Breast epithelium (tissue), 4 donors: ENCODE results near the gene EIF3F. TPM values are rescaled to one million over a fixed set of nuclear protein-coding genes. Genes with fewer than 3 reads are reported as not detected.

ENCODE experiments used
- DNase-seq, 2 donors: peaks; one replicate each; pipeline ENCODE4 v3.0.0-alpha.2; 2019; ENCODE audit warnings: low spot score in 2 of 2
- H3K27ac ChIP-seq, 2 donors: fragments of 200-600 bp; sonication (generic) in 1 of 2; one replicate each; pipeline ENCODE4 v1.5.1; 2016 to 2019; ENCODE audit warnings: mild to moderate bottlenecking in 1 of 2
- H3K27me3 ChIP-seq, 2 donors: fragments of 200-600 bp; sonication (generic) in 1 of 2; one replicate each; pipeline versions ENCODE4 v1.5.1 to v1.6.0; 2017 to 2019; ENCODE audit warnings: control low read depth in 1 of 2, mild to moderate bottlenecking in 1 of 2
- H3K36me3 ChIP-seq: fragments of 200-600 bp; one replicate; pipeline ENCODE4 v1.5.1; 2019
- H3K4me1 ChIP-seq, 2 donors: fragments of 200-600 bp; sonication (generic); one replicate each; pipeline ENCODE4 v1.5.1; 2016 to 2019; ENCODE audit warnings: control low read depth in 1 of 2
- H3K4me3 ChIP-seq, 3 donors: fragments of 200-600 bp; sonication (generic); 1 replicate in 2 of 3; 2 replicates in 1 of 3; pipeline ENCODE4 v1.5.1; 2016 to 2019; ENCODE audit warnings: mild to moderate bottlenecking in 3 of 3, moderate library complexity in 2 of 3
- H3K9me3 ChIP-seq, 2 donors: fragments of 200-600 bp; sonication (generic) in 1 of 2; one replicate each; pipeline ENCODE4 v1.5.1; 2016 to 2019; ENCODE audit warnings: control low read depth in 1 of 2
- POLR2A ChIP-seq: fragments of 450-650 bp; IDR thresholded peaks from one replicate; pipeline ENCODE4 v1.6.1; 2016; ENCODE audit warnings: antibody characterized with exemption, mild to moderate bottlenecking, moderate library complexity
- POLR2AphosphoS5 ChIP-seq, 3 donors: sonication (generic); formaldehyde crosslinking; IDR thresholded peaks; one replicate each; pipeline ENCODE4 v1.6.1; 2017; ENCODE audit warnings: antibody characterized with exemption in 3 of 3
- intact Hi-C: fragments of 100-400 bp; cut with DNase I; formaldehyde crosslinking; loops from one replicate; pipeline ENCODE4 v1.15.1; 2023; ENCODE audit warnings: low total_unique reads
- total RNA-seq, 3 donors: library from RNA; depleted of rRNA; stranded (reverse); fragments of >200 nt; gene quantifications; one replicate each; pipeline ENCODE4 v1.1.0, GENCODE V29; 2016
- TF ChIP-seq, protein P1 (sequence below), 3 donors: fragments of 450-650 bp; IDR thresholded peaks; one replicate each; pipeline ENCODE4 v1.5.1; 2016 to 2017; ENCODE audit warnings: antibody characterized with exemption in 3 of 3, mild to moderate bottlenecking in 3 of 3, moderate library complexity in 3 of 3

EIF3F gene
- total RNA-seq, 3 donors from 2014 or later: 145 to 180 (median 151) TPM

DNA sequence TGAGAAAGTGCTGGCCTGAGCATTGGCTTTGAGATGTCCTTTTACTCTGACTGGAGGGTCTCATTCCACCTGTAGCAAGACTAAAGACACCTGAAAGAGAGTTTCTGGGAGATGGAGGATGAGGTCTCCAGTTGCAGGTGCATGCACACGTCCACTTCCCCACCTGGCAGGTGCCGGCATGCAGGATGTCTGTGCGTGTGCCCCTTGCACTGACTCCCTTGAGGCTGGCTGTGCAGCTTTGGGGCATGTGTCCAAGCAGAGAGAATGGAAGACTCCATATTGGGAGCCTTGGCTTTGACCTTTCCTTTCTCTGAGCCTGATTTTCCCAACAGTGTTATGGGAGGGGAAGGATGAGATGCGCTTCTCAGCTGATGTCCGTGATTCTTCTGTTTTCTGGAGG, 49.8 kb downstream of the EIF3F start:
- H3K36me3 ChIP-seq: no peaks in the 10 kb centered on the region
- no peaks in the 10 kb centered on the region for H3K4me1 ChIP-seq
- H3K27ac ChIP-seq: no peak overlapping the region
- TF ChIP-seq POLR2A: no peak
- TF ChIP-seq, protein P1, sequence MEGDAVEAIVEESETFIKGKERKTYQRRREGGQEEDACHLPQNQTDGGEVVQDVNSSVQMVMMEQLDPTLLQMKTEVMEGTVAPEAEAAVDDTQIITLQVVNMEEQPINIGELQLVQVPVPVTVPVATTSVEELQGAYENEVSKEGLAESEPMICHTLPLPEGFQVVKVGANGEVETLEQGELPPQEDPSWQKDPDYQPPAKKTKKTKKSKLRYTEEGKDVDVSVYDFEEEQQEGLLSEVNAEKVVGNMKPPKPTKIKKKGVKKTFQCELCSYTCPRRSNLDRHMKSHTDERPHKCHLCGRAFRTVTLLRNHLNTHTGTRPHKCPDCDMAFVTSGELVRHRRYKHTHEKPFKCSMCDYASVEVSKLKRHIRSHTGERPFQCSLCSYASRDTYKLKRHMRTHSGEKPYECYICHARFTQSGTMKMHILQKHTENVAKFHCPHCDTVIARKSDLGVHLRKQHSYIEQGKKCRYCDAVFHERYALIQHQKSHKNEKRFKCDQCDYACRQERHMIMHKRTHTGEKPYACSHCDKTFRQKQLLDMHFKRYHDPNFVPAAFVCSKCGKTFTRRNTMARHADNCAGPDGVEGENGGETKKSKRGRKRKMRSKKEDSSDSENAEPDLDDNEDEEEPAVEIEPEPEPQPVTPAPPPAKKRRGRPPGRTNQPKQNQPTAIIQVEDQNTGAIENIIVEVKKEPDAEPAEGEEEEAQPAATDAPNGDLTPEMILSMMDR (IDR thresholded peaks at IDR 0.05): no peak
- TF ChIP-seq POLR2AphosphoS5 (IDR thresholded peaks at IDR 0.05): no peak
- intact Hi-C loops: loop anchor here (10.0 kb wide), 1 partner anchor 58 kb away; no protein-coding TSS in a partner anchor
- no peaks in the 10 kb centered on the region for H3K9me3 ChIP-seq
- DNase-seq: no peak
- H3K27me3 ChIP-seq: no peaks in the 10 kb centered on the region
- H3K4me3 ChIP-seq: no peak overlapping the region

DNA sequence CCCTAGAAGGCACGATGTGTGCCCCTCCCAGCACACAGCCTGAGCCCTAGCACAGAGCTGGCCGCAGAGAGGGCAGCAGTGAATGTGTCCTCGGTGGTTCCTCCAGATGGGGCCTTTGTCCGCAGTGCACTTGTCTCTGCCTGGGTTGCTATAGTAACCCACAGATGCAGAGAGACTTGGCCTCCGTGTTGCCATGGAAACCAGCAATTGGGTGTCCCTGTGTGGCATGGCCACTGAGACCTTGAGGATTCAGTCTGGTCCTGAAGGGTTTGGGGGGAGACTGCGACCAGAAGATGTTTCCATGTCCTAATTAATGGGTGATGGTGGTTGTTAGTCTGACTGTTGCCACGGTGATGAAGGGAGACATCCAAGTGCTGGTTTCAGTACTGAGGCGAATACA, 51.3 kb downstream of the EIF3F start:
- no peaks in the 10 kb centered on the region for H3K9me3 ChIP-seq
- no peak overlapping the region for H3K27ac ChIP-seq
- H3K4me1 ChIP-seq: no peaks in the 10 kb centered on the region
- no peak overlapping the region for H3K4me3 ChIP-seq
- intact Hi-C loops: loop anchor here (10.0 kb wide), 1 partner anchor 56 kb away; no protein-coding TSS in a partner anchor
- no peaks in the 10 kb centered on the region for H3K36me3 ChIP-seq
- no peak for TF ChIP-seq POLR2A
- TF ChIP-seq POLR2AphosphoS5 (IDR thresholded peaks at IDR 0.05): no peak
- TF ChIP-seq, protein P1 (IDR thresholded peaks at IDR 0.05): no peak
- no peaks in the 10 kb centered on the region for H3K27me3 ChIP-seq
- peak in 1 of 2 donors; percentile 9 for DNase-seq

DNA sequence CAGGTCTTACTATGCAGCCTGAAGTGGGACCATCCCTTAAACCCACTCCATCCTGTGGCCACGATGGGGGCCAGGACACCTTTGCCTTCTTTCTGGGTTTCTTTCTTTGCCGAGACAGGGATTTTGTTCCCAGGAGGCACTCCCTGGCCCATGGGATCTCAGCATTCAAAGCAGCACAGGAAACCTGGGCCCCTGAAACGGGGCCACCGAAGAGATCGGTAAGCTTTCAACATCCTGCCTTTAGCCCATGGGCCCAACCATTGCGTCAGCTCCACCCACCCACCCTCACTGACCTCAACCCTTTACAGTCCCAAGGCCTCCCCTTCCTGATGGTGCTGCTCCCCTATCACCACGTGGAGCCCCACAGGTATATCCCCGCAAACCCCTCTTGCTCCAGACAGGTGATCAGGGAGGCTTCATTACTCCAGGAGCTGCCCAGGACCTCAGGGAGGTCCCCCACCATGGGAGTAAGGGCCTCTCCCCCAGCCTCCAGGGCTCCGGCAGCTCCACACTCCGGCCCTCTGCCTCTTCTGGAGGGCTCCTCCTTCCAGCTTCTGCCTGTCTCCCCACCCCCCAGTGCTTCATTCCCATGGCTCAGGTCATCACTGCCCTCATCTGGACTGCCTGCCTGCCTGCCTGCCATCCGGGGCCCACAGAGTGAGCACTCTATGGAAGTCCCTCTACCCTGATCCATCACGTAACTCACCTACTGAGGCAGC, 51.8 kb downstream of the EIF3F start:
- Histone ChIP-seq H3K9me3 (no peaks in the 10 kb centered on the region), H3K4me1 (no peaks in the 10 kb centered on the region), H3K4me3 (no peak overlapping the region), H3K27ac (no peak overlapping the region), H3K27me3 (no peaks in the 10 kb centered on the region), H3K36me3 (no peaks in the 10 kb centered on the region)
- peak in 1 of 2 donors; percentile 5 for DNase-seq
- TF ChIP-seq POLR2A (no peak), POLR2AphosphoS5 (IDR thresholded peaks at IDR 0.05) (no peak)
- TF ChIP-seq, protein P1 (IDR thresholded peaks at IDR 0.05): no peak
- intact Hi-C loops: loop anchor here (10.0 kb wide), 1 partner anchor 56 kb away; no protein-coding TSS in a partner anchor

DNA sequence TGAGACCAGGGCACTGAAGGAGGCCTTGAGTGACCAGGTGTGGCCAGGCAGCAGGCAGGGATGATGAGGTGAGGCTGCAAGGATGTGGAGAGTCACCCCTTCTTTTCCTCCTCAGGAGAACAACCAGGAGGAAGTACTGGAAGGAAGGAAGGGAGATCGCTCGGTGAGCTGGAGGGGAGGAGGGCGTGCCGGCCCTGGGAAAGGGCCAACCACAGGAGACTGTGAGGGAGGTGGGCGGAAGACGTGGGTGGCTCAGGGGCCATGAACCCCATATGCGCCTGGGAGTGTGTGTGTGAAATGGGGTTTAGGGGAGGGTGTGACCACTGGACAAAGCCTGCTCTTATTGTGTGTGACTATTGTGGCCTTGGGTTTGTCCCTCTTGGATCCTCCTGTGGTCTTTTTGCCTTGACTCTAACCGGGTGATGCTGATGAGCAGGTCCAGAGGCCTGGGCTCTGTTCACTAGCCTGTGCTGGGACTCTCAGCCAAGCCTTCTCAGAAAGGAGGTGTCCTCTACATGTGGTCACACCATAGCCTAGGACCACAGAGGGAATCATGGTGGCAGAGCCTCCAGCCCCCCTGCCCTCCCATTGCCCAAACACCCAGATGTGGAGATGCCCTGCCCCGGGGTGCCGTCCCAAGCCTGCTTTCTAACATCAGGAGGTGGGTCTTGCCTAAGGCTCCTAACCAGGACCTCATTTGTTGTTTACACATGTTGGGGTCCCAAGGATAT, 52.6 kb downstream of the EIF3F start:
- H3K9me3 ChIP-seq: no peaks in the 10 kb centered on the region
- H3K4me1 ChIP-seq: no peaks in the 10 kb centered on the region
- H3K27ac ChIP-seq: no peak overlapping the region
- H3K27me3 ChIP-seq: no peaks in the 10 kb centered on the region
- no peaks in the 10 kb centered on the region for H3K36me3 ChIP-seq
- TF ChIP-seq, protein P1 (IDR thresholded peaks at IDR 0.05): no peak
- TF ChIP-seq POLR2A: no peak
- no peak for TF ChIP-seq POLR2AphosphoS5 (IDR thresholded peaks at IDR 0.05)
- intact Hi-C loops: loop anchor here (10.0 kb wide), 1 partner anchor 55 kb away; no protein-coding TSS in a partner anchor
- DNase-seq: peak in 1 of 2 donors; percentile 10
- H3K4me3 ChIP-seq: no peak overlapping the region
